Ishikawa (cell line): ENCODE measurements around the gene VWA5B1.

Source experiments
- CEBPB ChIP-seq: IDR thresholded peaks from 2 replicates; pipeline ENCODE4 v1.6.1; 2012
- CREB1 ChIP-seq: IDR thresholded peaks from 2 replicates; pipeline ENCODE4 v1.6.1; 2012; ENCODE audit warnings: low read depth
- EGR1 ChIP-seq: IDR thresholded peaks from 2 replicates; pipeline ENCODE4 v1.6.1; 2012
- EP300 ChIP-seq: IDR thresholded peaks from 2 replicates; pipeline ENCODE4 v1.6.1; 2012; ENCODE audit warnings: borderline replicate concordance
- FOXM1 ChIP-seq: IDR thresholded peaks from 2 replicates; pipeline ENCODE4 v1.6.1; 2012; ENCODE audit warnings: low read depth, borderline replicate concordance
- MAX ChIP-seq: IDR thresholded peaks from 2 replicates; pipeline ENCODE4 v1.6.1; 2012
- NFIC ChIP-seq: IDR thresholded peaks from 2 replicates; pipeline ENCODE4 v1.6.1; 2012
- RAD21 ChIP-seq: IDR thresholded peaks from 2 replicates; pipeline ENCODE4 v1.6.1; 2012; ENCODE audit warnings: low read depth
- REST ChIP-seq: IDR thresholded peaks from 2 replicates; pipeline ENCODE4 v1.6.1; 2012; ENCODE audit warnings: low read depth, mild to moderate bottlenecking
- TAF1 ChIP-seq: IDR thresholded peaks from 2 replicates; pipeline ENCODE4 v1.6.1; 2012; ENCODE audit warnings: low read depth, mild to moderate bottlenecking
- TCF12 ChIP-seq: IDR thresholded peaks from 2 replicates; pipeline ENCODE4 v1.6.1; 2012; ENCODE audit warnings: low read depth
- TEAD4 ChIP-seq: IDR thresholded peaks from 2 replicates; pipeline ENCODE4 v1.6.1; 2012
- USF1 ChIP-seq: IDR thresholded peaks from 2 replicates; pipeline ENCODE4 v1.6.1; 2012
- YY1 ChIP-seq: IDR thresholded peaks from 2 replicates; pipeline ENCODE4 v1.6.1; 2012; ENCODE audit warnings: low read depth
- ZBTB7A ChIP-seq: IDR thresholded peaks from 2 replicates; pipeline ENCODE4 v1.6.1; 2012; ENCODE audit warnings: low read depth

VWA5B1 gene

GRCh38 chr1:20317471-20317870, 26.8 kb downstream of the VWA5B1 start:
- TF ChIP-seq TEAD4, result no peak
- no peak for TF ChIP-seq MAX
- TF ChIP-seq CEBPB, result no peak
- TF ChIP-seq YY1, result no peak

GRCh38 chr1:20318521-20318920, 27.8 kb downstream of the VWA5B1 start:
- no peak for TF ChIP-seq TCF12
- no peak for TF ChIP-seq EGR1
- no peak for TF ChIP-seq FOXM1
- TF ChIP-seq YY1, result no peak

- TF ChIP-seq NFIC (no peak), ZBTB7A (no peak), TAF1 (no peak), CEBPB (no peak), YY1 (no peak), TCF12 (no peak), EP300 (no peak), TEAD4 (no peak), RAD21 (no peak), MAX (no peak), REST (no peak), EGR1 (no peak), CREB1 (no peak), USF1 (no peak)
Measured at GRCh38 chr1:20318971-20319370, 28.3 kb downstream of the VWA5B1 start.

GRCh38 chr1:20319456-20320220, 29.0 kb downstream of the VWA5B1 start:
- TF ChIP-seq USF1, result no peak

GRCh38 chr1:20320704-20321103, 30.0 kb downstream of the VWA5B1 start:
- TF ChIP-seq ZBTB7A (no peak), TAF1 (no peak), EGR1 (no peak), MAX (no peak), FOXM1 (no peak), EP300 (no peak), RAD21 (no peak), YY1 (no peak), REST (no peak), CREB1 (no peak), NFIC (no peak), USF1 (no peak), TEAD4 (no peak), TCF12 (no peak)

GRCh38 chr1:20321573-20321972, 30.9 kb downstream of the VWA5B1 start:
- TF ChIP-seq TCF12 (no peak), CREB1 (no peak), RAD21 (no peak), USF1 (no peak), YY1 (no peak), TEAD4 (no peak), EGR1 (no peak), REST (no peak), MAX (no peak), TAF1 (no peak), ZBTB7A (no peak), FOXM1 (no peak), CEBPB (no peak), EP300 (no peak), NFIC (no peak)
